Stimulated activated CD8-positive, alpha-beta memory T cell treated with anti-CD3 and anti-CD28 coated beads, Interleukin-2, amount 100 ng/mL, for 1 hour (primary cell): ENCODE data around the gene GRM5.
A peak's percentile ranks its signal among the peaks of the same experiment; 100 is the strongest.
"Not testable (repeated sequence)": the region's sequence is repeated elsewhere in the genome, so short reads cannot be mapped to it uniquely, and the experiment has no call there.

Experiments
- DNase-seq, 2 donors: peaks; one replicate each; pipeline ENCODE4 v3.0.0-alpha.2; 2020; ENCODE audit warnings: low read depth in 2 of 2

Gene GRM5

DNA sequence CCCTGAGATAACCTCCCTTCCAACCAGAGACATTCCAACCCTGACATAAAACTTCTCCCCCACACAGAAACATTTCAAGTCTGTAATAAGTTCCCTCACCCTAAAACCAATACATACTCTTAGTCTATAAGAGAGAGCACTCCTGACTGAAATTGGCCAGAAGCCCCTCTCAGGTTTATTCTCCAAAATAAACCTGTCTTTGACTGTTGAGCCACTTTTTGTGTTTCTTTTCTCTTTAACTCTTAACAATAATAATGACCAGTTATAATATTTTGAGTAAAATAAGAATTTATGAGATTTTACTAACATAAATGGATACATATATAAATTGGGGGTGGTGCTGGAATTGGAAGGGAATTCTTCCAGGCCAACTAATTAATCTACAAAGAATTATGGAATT, 93.6 kb downstream of the GRM5 start:
- DNase-seq, result no peak

DNA sequence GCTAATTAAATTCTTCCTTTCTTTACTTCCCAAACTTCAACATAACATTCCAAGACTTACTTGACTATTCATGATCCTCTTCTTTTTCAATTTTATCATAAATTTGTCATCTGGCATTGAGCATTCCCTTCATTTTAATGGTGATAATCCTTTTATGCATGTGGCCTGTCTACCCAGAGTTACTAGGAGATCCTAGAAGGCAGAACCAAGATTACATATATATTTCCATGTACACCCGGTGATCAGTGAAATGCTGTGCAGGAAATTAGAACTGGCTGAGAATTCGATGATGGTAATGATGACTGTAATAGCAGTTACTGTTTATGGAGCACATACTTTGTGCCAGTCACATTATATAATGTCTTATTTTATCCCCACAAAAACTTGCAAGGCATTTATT, 104.2 kb downstream of the GRM5 start:
- DNase-seq, result not testable (repeated sequence)

DNA sequence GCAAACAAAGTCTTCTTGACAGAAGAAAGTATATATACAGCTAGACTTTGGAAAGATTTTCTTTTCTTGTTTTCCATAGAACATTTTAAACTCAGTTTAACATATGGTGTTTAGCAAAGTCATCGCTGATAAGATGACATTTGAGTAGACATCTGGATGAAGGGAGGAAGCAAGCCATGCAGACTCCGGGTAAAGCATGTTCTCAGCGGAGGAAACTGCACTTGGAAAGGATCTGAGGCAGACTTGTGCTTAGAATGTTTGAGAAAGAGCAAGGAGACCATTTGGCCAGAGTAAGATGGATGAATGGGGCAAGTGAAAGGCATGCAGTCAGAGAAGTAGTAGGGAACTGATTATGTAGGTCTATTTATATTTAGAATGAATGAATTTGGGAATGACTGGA, 105.9 kb downstream of the GRM5 start:
- DNase-seq, result not testable (repeated sequence)

DNA sequence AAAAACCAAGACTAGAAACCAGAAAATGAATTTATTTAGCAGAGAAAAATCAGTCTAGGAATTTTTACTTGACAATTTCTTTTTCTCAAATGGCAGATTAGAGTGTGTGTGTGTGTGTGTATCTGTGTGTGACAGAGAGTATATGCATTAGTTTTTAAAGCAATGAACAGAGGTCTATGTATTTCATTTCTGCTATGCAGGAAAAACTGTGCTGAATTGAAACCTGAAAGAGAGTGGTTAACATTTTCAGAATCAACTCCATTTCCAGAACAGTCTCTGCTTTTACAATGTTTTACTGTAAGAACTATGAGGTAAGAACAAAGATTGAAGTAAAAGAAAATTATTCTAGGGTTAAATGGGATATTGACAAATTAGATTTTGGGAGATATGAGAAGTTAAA, 114.8 kb downstream of the GRM5 start:
- no peak for DNase-seq

DNA sequence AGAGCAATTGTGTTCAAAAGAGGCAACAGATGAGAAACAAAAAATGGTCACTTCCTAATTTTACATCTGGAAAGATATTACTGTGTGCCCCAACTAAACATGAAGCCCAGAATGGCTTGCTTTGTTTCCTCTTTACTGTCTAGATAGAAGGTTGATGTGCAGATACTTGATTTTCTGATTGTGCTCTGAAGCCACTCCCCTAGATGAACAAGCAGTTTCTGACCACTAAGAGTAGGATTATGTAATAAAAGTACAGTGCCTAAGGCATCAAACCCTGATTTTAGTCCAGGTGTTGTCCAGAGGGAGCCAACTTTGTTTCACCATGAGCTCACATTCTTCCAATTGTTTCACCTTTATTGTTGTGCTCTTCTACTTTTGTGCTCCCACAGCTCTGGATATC, 116.9 kb downstream of the GRM5 start:
- not testable (repeated sequence) for DNase-seq

DNA sequence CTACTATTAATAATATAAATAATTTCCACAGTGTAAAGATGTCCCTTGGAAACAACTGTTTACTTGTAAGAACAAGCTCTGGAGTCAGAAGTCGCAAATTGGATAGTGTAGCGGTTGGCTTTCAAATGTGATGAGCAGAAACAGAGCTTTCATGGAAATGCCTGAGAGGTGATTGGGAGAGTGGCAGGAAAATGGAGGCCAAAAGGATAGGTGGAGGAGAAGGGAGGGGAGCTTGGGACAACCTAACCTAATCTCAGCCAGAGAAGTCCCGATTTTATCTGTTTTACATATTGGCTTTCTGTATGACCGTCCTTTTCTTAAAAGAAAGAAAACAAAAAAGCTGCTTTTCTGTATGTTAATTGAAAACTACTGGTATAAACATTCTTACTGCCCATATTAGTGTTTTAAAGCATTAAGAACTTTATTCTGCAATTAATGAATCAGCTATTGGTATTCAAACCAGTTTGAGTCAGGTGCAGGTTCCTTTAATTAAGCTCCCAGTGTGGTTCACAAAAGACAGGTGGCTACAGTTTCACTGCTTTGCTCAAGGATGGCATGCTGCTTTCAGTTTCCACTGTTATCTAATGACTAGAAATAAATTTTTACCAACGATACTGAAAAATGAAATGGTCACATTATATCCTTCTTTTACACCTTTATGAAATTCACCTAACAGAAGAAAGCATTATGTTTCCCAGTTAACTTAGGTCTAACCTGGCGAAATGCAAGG, 117.8 kb downstream of the GRM5 start:
- DNase-seq, result not testable (repeated sequence)

DNA sequence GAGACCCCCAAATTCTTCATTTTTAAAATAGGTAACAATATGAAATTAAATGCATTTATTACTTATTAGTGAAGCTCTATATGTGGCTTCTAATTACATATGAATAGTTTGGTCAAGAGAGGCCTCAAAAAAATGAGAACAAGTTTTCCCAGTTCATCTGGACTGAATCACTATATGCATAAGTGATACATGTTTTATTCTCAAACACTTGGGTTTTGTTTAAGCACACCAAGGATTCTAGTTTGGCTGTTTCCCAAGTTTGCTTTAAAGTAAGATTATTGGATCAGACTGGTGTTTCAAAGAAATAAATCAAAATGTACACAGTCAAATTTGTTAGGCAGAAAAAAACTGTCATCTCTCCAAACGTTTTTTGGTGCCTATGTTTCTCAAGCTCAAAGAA, 136.1 kb downstream of the GRM5 start:
- DNase-seq, result not testable (repeated sequence)

DNA sequence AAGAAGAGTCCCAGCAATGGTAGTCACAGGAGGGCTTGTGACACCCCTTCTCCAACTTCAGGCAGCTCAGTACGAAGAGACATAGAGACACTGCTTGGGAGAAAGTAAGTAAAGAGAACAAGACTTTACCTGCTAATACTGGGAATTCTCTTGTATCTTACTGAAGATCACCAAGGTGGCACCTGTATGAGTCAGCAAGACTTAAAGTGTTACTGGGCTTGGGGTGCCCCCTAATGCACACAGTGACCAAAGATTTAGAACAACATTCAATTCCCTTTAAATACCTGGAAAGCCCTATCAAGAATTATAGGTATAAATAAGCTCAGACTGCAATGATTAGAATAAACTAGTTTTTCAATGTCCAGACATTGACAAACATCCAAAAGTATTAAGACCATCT, 148.7 kb downstream of the GRM5 start:
- not testable (repeated sequence) for DNase-seq

DNA sequence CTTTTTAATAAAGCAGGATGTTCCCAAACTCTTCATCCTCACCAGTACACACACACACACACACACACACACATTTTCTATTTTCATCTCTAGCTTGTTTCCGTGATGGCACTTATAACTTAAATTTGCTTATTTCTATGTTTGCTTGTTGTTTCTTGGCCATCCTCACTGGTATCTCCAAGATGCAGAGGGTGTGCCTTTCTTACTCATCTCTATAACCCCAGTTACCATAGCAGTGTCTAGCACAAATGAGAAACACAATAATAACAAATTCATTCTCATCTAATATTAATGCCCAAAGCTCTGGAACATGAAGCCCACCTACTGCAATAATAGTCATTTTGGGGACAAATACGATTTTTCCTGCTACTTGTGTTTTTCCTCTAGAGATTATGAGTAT, 156.3 kb downstream of the GRM5 start:
- no peak for DNase-seq

DNA sequence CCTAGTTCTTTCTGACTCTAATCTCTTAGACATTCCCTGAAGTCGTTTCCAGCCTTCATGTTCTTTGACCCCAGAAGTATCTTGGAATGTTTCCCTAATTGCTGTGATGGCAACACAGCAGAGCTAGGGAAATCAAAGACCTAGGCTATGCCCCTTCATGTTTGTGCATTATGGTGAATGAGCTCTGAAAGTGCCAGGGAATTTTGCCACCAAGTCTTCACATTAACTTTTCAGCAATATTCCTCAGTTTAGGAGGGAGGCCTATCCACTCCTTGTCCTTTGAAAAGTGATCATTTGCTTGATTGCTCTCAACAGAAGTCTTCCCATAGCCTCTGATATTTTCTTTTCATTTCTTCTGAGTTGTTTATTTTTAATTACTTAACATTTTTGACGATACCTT, 164.3 kb downstream of the GRM5 start:
- not testable (repeated sequence) for DNase-seq

DNA sequence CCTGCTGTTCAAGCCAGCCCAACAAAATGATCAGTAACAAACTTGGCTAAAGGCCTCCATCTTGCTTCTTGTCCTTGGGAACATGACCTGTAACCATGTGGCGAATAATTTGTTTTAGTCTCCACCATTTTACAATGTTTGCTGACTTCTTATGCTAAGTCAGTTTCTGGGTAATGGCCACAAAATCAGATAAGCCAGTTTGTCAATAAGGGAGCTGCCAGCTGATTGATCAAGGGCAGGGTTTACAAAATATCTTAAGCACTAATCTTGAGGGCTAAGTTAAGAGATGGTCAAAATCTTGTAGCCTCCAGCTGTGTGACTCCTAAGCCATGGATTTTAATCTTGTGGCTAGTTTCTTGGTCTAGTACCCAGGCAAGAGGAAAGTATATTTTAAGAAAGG, 176.9 kb downstream of the GRM5 start:
- DNase-seq, result not testable (repeated sequence)

DNA sequence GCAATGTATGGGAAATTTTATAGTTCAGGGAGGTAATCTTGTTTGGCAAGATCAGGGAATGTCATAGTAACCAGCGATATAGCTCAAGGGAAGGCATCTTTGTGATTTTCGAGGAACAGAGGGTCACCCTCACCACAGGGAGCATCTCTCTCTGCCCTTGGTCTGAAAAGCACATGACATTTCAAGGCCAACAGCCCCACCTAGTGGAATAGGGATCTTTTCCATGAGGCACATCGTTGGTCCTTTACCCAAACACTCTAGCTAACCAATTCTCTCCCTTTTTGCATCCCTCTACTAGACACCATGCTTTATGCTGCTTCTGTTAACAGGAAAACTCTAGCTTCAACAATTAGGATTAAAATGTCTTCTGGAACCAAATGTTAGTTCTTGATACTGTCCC, 179.0 kb downstream of the GRM5 start:
- peak in 1 of 2 donors; percentile 4 for DNase-seq

DNA sequence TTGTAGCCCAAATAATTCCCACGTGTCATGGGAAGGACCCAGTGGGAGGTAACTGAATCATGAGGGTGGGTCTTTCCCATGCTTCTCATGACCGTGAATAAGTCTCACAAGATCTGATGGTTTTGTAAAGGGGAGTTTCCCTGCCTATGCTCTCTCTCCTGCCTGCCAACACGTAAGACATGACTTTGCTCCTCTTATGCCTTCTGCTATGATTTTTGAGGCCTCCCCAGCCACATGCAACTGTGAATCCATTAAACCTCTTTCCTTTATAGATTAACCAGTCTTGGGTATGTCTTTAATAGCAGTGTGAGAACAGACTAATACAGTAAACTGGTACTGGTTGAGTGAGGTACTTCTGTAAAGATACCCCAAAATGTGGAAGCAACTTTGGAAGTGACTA, 183.0 kb downstream of the GRM5 start:
- not testable (repeated sequence) for DNase-seq

DNA sequence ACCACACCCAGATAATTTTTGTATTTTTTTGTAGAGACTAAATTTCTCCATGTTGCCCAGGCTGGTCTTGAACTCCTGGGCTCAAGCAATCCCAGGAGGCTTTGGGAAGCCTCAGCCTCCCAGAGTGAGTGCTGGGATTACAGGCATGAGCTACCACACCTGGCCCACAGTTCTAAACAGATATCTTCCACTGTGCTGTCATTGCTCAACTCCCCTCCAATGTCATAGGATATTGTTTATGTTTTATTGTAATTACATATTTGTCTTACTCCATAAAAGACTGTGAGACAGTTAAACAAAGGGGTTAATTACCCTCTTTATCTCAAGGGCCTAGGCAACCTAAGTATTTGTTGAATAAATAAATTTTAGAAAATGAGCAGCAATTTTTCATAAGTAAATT, 204.2 kb downstream of the GRM5 start:
- DNase-seq, result no peak

DNA sequence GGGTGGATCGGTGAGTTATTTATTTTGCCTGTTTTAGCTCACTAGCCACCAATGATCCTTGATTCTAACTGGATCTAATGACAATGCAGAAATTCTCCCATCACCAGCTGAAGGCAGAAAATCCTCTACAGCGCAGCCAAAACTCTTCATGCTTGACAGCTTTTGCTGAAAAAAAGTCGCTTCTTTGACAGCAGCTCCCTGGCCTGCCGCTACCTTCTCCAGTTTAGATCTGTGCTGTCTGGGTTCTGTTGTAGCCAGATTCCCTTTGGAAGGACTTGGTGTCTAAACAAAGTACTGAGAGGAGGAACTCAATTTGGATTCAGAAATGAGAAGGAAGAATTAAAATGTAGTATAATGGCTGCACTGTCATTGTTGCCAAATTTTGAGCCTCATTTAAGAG, 205.4 kb downstream of the GRM5 start:
- DNase-seq, result not testable (repeated sequence)

DNA sequence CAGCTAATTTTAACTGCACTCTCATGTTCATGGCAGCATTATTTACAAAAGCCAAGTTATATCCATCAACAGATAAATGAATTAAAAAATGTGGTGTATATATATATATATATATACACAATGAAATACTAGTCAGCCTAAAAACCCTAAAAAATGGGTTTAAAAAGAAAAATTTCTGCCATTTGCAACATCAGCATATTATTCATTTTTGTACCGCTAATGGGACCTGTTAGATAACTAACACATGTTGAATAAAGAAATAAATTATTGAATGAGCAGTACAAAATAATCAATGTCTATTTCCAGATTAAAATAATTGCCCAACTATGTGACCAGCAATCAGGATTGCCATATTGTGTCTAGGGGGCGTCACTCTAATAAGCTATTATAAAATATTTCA, 211.8 kb downstream of the GRM5 start:
- DNase-seq, result not testable (repeated sequence)

DNA sequence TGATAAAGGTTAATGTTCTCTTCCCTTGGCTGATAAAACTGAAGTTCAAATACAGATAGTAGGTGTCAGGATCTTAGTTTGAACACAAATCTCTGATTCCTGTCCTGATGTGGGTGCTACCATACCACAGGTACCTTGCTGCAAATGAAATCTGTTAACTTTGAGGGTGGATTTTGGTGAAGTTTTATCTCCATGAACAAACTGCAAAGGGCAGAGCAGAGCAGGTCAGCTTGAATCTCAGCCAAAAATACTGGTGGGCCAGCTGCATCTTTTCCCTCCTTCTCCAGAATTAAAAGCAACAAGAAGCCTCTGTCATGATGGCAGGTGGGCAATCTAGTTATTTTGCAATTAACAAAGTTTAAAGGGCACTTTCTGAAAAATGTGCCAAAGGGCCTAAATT, 214.2 kb downstream of the GRM5 start:
- not testable (repeated sequence) for DNase-seq

DNA sequence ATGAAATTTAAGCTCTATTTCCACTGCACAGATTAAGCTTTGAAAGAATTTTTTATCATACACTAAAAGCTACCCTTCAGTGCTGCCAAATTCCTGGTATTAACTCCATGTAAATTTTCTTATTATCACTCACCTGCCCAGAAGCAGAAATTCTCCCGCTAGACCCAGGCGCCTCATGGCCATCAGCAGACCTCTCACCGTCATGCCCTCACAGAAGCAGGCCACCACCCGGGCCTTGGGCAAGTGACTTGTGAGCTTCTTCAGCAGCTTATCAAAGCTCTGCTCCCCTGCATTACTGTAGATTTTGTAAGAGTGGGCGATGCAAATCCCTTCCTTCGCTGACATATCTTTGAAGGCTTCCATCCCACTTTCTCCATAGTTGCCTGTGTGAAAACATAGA, 216.0 kb downstream of the GRM5 start:
- DNase-seq, result not testable (repeated sequence)

DNA sequence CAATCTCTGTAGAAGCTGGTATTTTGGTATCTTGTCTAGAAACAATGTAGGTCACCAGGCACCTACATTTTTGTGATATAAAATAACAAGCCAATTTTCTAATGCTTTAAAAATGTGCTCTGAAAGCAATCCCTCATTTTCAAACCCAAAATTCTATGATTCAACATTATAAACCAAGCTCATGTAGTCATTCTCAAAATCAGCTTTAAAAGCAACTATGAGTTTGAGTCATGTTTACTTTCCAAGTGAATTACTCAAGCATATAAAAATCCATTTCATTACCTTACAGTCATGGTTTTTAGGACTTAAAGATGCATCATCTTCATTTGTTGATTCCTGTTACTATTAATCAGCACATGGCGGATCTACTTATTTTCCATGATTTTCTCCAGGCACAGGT, 216.4 kb downstream of the GRM5 start:
- DNase-seq, result no peak

DNA sequence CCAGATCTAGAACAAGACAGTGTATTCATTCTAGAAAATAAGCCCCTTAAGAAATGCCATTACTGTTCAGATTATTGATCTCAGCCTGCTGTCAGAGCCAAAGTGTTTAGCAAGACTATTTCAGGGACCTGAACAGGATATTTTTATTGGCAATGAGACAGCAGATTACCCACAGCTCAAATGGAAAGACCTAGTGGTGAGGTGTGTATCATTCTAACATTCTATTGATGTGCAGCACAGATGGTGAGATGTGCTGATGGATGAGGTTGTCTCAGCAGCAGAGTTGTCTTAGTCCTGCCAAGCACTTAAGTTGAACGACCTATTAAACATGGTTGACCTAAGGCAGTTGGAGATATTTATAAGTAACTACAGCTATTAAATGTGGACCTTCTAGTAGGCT, 219.5 kb downstream of the GRM5 start:
- not testable (repeated sequence) for DNase-seq

DNA sequence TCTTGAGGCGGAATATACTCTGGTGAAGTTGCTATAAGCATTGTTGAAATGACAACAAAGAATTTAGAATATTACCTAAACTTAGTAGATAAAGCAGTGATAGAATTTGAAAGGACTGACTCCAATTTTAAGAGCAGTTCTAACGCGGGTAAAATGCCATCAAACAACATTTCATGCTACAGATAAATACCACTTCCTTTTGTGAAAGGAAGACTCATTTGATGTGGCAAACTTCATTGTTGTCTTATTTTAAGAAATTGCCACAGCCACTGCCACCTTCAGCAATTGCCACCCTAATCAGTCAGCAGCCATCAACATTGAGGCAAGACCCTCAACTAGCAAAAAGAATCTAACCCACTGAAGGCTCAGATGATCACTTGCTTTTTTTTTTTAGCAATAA, 220.8 kb downstream of the GRM5 start:
- not testable (repeated sequence) for DNase-seq

DNA sequence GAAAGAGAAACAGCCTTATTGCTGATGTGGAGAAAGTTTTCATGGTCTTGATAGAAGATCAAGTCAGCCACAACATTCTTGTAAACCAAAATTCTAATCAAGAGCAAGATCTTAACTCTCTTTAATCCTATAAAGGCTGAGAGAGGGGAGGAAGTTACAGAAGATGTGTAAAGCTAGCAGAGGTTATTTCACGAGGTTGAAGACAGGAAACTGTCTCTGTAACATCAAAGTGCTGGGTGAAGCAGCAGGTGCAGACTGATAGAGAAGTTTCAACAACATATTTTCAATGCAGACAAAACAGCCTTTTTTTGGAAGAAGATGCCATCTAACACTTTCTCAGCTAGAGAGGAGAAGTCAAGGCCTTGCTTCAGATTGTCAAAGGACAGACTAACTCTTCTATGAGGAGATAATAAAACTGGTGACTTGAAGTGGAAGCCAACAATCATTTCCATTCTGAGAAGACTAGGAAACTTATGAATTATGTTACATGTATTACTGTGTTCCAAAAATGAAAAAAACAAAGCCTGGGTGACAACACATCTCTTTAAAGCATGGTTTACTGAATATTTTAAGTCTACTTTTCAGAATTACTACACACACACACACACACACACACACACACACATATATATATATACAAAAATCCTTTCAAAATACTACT, 221.9 kb downstream of the GRM5 start:
- not testable (repeated sequence) for DNase-seq

DNA sequence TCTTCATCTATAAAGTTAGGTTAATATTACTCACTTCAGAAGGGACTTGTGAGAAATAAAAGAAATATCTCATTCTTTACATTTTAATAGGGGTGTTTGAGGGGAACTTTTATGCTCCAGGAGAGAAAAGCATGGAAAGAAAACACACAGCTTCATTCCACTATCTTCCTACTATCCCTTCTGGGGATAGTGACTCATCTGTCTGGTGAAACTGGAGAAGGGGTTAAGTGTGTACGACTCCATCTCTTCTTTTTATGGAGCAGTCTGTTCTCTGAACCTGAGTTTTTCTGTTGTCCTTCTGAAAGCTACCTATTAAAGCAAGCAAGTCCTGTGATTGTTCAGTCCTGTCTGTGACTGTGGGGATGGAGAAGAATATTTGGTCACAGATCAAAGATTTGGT, 227.6 kb downstream of the GRM5 start:
- DNase-seq, result not testable (repeated sequence)
